Myocyte (in vitro differentiated cells): ENCODE measurements around the gene GRM3. TPM values are rescaled to one million over a fixed set of nuclear protein-coding genes. Genes with fewer than 3 reads are reported as not detected.

Source experiments
- DNase-seq: peaks from one replicate; pipeline ENCODE4 v3.0.0-alpha.2; 2012; ENCODE audit warnings: low read depth
- total RNA-seq: library from RNA; depleted of rRNA; stranded (reverse); fragments of >200 nt; gene quantifications from 2 replicates; pipeline ENCODE4 v1.2.3, GENCODE V29; 2014

Gene GRM3
- total RNA-seq, 1 donor from 2014 or later, result 0.05 TPM

GRCh38 chr7:86692755-86693154 lies 49.0 kb downstream of the GRM3 start:
- no peak for DNase-seq

- DNase-seq, result no peak
Measured at GRCh38 chr7:86706406-86706805, 62.7 kb downstream of the GRM3 start.

GRCh38 chr7:86708031-86708680 lies 64.4 kb downstream of the GRM3 start:
- no peak for DNase-seq

GRCh38 chr7:86720306-86720705 lies 76.6 kb downstream of the GRM3 start:
- DNase-seq, result no peak

- DNase-seq, result peak; percentile 2
Measured at GRCh38 chr7:86733783-86734182, 90.1 kb downstream of the GRM3 start.

GRCh38 chr7:86745013-86745745 lies 101.5 kb downstream of the GRM3 start:
- no peak for DNase-seq

GRCh38 chr7:86747698-86748097 lies 104.0 kb downstream of the GRM3 start:
- no peak for DNase-seq

- no peak for DNase-seq
Measured at GRCh38 chr7:86748201-86748600, 104.5 kb downstream of the GRM3 start.

- DNase-seq, result no peak
Measured at GRCh38 chr7:86748843-86749719, 105.4 kb downstream of the GRM3 start.

GRCh38 chr7:86749741-86750665 lies 106.3 kb downstream of the GRM3 start:
- no peak for DNase-seq

GRCh38 chr7:86760236-86760635 lies 116.5 kb downstream of the GRM3 start:
- DNase-seq, result no peak

GRCh38 chr7:86762129-86762528 lies 118.4 kb downstream of the GRM3 start:
- no peak for DNase-seq

- DNase-seq, result no peak
Measured at GRCh38 chr7:86765931-86766330, 122.2 kb downstream of the GRM3 start.

GRCh38 chr7:86768394-86768793 lies 124.7 kb downstream of the GRM3 start:
- DNase-seq, result no peak

- no peak for DNase-seq
Measured at GRCh38 chr7:86768967-86769760, 125.5 kb downstream of the GRM3 start.

- DNase-seq, result no peak
Measured at GRCh38 chr7:86773309-86773708, 129.6 kb downstream of the GRM3 start.

- no peak for DNase-seq
Measured at GRCh38 chr7:86775203-86775602, 131.5 kb downstream of the GRM3 start.

GRCh38 chr7:86776136-86776535 lies 132.4 kb downstream of the GRM3 start:
- DNase-seq, result no peak

GRCh38 chr7:86778271-86778670 lies 134.6 kb downstream of the GRM3 start:
- no peak for DNase-seq

- DNase-seq, result peak; percentile 22
Measured at GRCh38 chr7:86784765-86785164, 141.1 kb downstream of the GRM3 start.
